ENCODE measurements around the gene SRRM3. TPM values are rescaled to one million over a fixed set of nuclear protein-coding genes. Genes with fewer than 3 reads are reported as not detected.

SRRM3 gene
- total RNA-seq, 4 donors from 2014 or later: 0.22 to 3.1 (median 2.4) TPM

DNA sequence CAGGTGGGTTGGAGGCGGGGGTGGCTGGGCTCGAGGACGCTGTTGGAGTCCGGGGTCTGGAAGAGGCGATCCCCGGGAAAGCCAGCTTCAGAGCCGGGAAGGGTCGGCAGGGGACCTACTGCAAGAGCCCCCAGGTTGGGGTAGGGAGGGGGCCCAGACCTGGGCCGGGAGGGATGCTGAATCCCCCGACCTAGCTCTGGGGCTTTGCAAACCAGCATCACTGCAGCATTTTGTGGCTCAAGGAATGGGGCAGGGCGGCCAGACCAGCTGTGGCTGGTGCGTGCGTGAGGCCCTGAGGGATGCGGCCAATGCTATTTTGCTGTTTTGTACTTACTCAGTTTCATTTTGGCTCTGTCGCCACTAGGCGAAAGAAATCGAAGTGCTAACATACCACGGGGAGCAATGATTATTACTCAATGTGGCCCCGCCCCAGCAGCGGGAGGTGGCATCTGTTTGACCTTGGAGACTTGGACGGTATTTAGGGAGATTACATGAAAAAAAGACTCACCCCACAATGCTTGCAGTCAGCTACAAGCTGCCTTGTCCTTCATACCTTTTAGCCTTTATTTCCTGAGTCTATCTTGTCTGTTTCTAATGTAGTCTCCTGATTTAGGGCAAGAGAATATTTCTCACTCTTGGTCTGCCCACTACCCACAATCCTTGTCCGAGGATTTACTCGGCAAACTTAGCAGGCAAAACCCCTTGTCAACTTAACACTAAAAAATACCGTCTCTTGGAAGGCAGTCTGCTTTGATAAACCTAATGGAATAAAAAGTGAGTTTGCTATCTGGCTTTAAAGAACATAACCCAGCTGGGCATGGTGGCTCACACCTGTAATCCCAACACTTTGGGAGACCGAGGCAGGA is 117.0 kb downstream of the SRRM3 start:
- 3 to 5% methylated on average over 22 to 25 of the region's 25 CpGs for WGBS, 2 donors
- Histone ChIP-seq H3K36me3 (peaks cover 0 to 4% (median 0%) of the 10 kb centered on the region in 3 donors), H3K4me3 (peak overlapping the region; percentile 77 to 90 (median 84)), H3K4me1 (peaks cover 0 to 42% (median 15%) of the 10 kb centered on the region in 4 donors), H3K27me3 (no peaks in the 10 kb centered on the region), H3K9me3 (no peaks in the 10 kb centered on the region), H3K27ac (peak overlapping the region; percentile 94 to 97 (median 96))
- DNase-seq (ENCODE audit: low spot score in 2 of 2): peak; percentile 69 to 86
- peak in 2 of 5 experiments; percentile 57 to 63 for TF ChIP-seq CTCF (IDR thresholded peaks at IDR 0.05)
- TF ChIP-seq POLR2A (IDR thresholded peaks at IDR 0.05): no peak
- TF ChIP-seq EP300 (IDR thresholded peaks at IDR 0.05): peak in 1 of 2 donors; percentile 9

- DNase-seq (ENCODE audit: low spot score in 2 of 2): no peak
- peaks cover 0 to 27% (median 5%) of the 10 kb centered on the region in 4 donors for H3K4me1 ChIP-seq
- H3K27me3 ChIP-seq: no peaks in the 10 kb centered on the region
- 97 to 99% methylated on average over 11 of the region's 11 CpGs for WGBS, 2 donors
- peaks cover 0 to 44% (median 12%) of the 10 kb centered on the region in 3 donors for H3K36me3 ChIP-seq
- TF ChIP-seq CTCF (IDR thresholded peaks at IDR 0.05): no peak
- no peak for TF ChIP-seq POLR2A (IDR thresholded peaks at IDR 0.05)
- TF ChIP-seq EP300 (IDR thresholded peaks at IDR 0.05): no peak
- H3K4me3 ChIP-seq: no peak overlapping the region
- H3K9me3 ChIP-seq: no peaks in the 10 kb centered on the region
- H3K27ac ChIP-seq: no peak overlapping the region
These were observed 123.4 kb downstream of the SRRM3 start for GRCh38 chr7:76325092-76325491.

GRCh38 chr7:76325811-76326210 is 124.1 kb downstream of the SRRM3 start:
- TF ChIP-seq CTCF (IDR thresholded peaks at IDR 0.05) (no peak), POLR2A (IDR thresholded peaks at IDR 0.05) (no peak), EP300 (IDR thresholded peaks at IDR 0.05) (no peak)
- H3K27ac ChIP-seq: no peak overlapping the region
- H3K36me3 ChIP-seq: peaks cover 0 to 44% (median 12%) of the 10 kb centered on the region in 3 donors
- no peaks in the 10 kb centered on the region for H3K9me3 ChIP-seq
- H3K4me1 ChIP-seq: peaks cover 0 to 26% (median 5%) of the 10 kb centered on the region in 4 donors
- no peak overlapping the region for H3K4me3 ChIP-seq
- 87 to 88% methylated on average over 5 of the region's 5 CpGs for WGBS, 2 donors
- H3K27me3 ChIP-seq: no peaks in the 10 kb centered on the region
- no peak for DNase-seq (ENCODE audit: low spot score in 2 of 2)

DNA sequence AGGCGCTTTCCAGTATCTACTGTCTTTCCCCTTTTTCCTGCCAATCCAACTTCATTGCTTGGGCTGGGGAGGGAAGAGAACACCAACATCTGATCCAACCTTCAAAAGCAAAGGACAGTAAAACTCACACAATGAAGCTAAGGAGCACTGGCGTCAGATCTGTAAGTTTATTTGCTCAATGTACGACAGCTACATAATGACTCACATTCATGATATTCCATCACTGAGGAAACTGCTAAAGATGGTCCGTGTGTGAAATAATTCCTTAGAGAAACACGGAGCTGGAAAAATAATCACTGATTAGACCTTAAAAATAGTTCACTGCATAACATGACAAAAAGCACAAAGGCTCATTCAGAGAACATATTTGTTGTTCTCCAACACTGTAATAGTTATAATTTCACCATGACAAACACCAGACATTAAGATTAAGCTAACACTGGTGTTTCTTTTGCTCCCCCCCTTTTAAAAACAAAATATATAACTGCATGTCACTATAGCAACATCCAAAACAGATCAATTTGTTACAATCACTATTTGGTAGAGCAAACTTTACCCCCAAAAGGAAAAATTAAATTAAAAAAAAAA is 125.0 kb downstream of the SRRM3 start:
- Histone ChIP-seq H3K27me3 (no peaks in the 10 kb centered on the region), H3K27ac (peak overlapping the region in 1 of 4 donors; percentile 10), H3K4me1 (peaks cover 0 to 28% (median 6%) of the 10 kb centered on the region in 4 donors), H3K4me3 (no peak overlapping the region), H3K36me3 (peaks cover 0 to 44% (median 12%) of the 10 kb centered on the region in 3 donors), H3K9me3 (no peaks in the 10 kb centered on the region)
- TF ChIP-seq POLR2A (IDR thresholded peaks at IDR 0.05) (no peak), EP300 (IDR thresholded peaks at IDR 0.05) (no peak), CTCF (IDR thresholded peaks at IDR 0.05) (no peak)
- no peak for DNase-seq (ENCODE audit: low spot score in 2 of 2)
- WGBS, 2 donors: 42 to 43% methylated on average over 5 of the region's 5 CpGs

GRCh38 chr7:76327610-76328009 is 125.9 kb downstream of the SRRM3 start:
- no peak for DNase-seq (ENCODE audit: low spot score in 2 of 2)
- Histone ChIP-seq H3K36me3 (peaks cover 0 to 44% (median 12%) of the 10 kb centered on the region in 3 donors), H3K4me1 (peaks cover 0 to 28% (median 8%) of the 10 kb centered on the region in 4 donors), H3K27me3 (no peaks in the 10 kb centered on the region), H3K27ac (no peak overlapping the region), H3K4me3 (no peak overlapping the region), H3K9me3 (no peaks in the 10 kb centered on the region)
- 61 to 65% methylated on average over 7 of the region's 7 CpGs for WGBS, 2 donors
- TF ChIP-seq POLR2A (IDR thresholded peaks at IDR 0.05) (no peak), EP300 (IDR thresholded peaks at IDR 0.05) (no peak), CTCF (IDR thresholded peaks at IDR 0.05) (no peak)

All from tibial nerve (tissue), 4 donors.